ENCODE results near the gene ARHGAP6. TPM values are rescaled to one million over a fixed set of nuclear protein-coding genes. Genes with fewer than 3 reads are reported as not detected.

The ARHGAP6 gene
- total and polyA plus RNA-seq, 2 donors (not counting 3 experiments of a cell fraction or from before 2014, with no cell fraction given) = 0.69 to 0.83 TPM

DNA sequence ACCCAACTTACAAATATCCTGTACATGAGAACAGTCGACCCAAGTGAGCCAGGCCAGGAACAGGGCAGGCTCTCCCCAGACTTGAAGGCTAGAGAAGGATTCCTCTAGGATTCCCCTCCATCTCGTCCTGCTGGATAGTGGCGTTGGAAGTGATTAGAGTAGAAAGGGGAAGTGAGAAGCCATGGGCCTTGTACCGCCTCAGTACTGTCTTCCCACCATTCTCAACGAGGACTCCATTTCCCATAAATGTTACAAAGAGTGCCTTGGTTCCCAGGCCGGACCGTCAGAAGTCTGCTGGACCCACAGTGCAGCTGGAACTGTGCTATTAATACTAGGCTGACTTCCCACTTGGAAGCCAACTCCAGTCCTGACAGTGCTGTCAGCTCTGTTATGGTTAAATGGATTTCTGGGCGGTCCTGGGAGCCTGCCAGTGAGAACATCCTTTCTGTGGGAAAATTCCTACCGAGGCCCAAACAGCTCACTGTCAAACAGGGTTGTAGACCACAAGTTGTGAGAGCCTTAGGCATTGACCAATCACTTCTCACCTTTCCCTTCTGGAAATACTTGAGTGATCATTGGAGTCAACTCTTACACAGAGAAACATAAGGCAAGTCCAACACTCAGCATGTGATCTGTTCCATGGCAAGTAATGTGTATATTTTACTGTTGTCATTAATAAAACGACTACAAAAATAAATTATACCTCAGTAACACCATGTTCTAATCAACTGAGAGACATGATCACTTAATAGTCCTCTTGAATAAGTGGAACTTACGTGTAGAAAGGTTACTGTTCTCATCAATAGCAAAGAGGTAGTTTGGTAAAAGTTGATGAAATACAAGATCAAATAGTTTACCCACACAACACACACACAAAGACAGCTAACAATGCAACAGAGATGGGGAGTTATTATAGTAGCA is 314.1 kb downstream of the ARHGAP6 start:
- Histone ChIP-seq H3K4me1 (ENCODE audit: control insufficient read depth, extremely low read depth, insufficient read depth, low read length) (peaks cover 3% of the 10 kb centered on the region), H3K4me3 (replicated peaks in 1 of 3; ENCODE audit: insufficient read depth in 1 of 3, low read depth in 1 of 3, low read length in 3 of 3) (no peak overlapping the region), H3K79me2 (ENCODE audit: control insufficient read depth, insufficient read depth, low read length) (no peaks in the 10 kb centered on the region), H4K20me1 (replicated peaks; ENCODE audit: control insufficient read depth, extremely low read depth, insufficient read depth, low read length) (no peaks in the 10 kb centered on the region), H2AFZ (ENCODE audit: low read depth, low read length) (peak overlapping the region; percentile 29), H3K4me2 (ENCODE audit: insufficient read depth, low read length) (no peak overlapping the region), H3K9me1 (replicated peaks; ENCODE audit: control insufficient read depth, extremely low read depth, insufficient read depth, low read length) (no peaks in the 10 kb centered on the region), H3K27ac (ENCODE audit: insufficient read depth, low read depth, low read length) (no peak overlapping the region), H3K9me3 (replicated peaks; ENCODE audit: control insufficient read depth, insufficient read depth, low read length) (no peaks in the 10 kb centered on the region), H3K27me3 (ENCODE audit: control insufficient read depth in 2 of 2, insufficient read depth in 2 of 2, low read length in 2 of 2) (no peaks in the 10 kb centered on the region), H3K9ac (replicated peaks; ENCODE audit: extremely low read depth, insufficient read depth, low read length) (no peak overlapping the region), H3K36me3 (ENCODE audit: control insufficient read depth in 2 of 2, extremely low read depth in 1 of 2, insufficient read depth in 2 of 2, low read length in 2 of 2) (no peaks in the 10 kb centered on the region)
- no TSS peak for BruUV-seq (replicated peaks)
- dilution Hi-C loops (cut with MboI; ENCODE audit: extremely low pct_ligation_motif_present, low sequenced_read_pairs) = no loop called here
- no peak for FAIRE-seq
- ChIA-PET POLR2A (no interaction called here), CTCF (interaction anchor here (1.0 to 1.3 kb wide), 2 partner anchors 10 to 30 kb away, joined by 3 to 4 read pairs; no protein-coding TSS in a partner anchor)
- TF ChIP-seq POLR2AphosphoS5 (IDR thresholded peaks at IDR 0.05; ENCODE audit: insufficient read depth, low read depth, low read length) (no peak), JUN (IDR thresholded peaks at IDR 0.05; ENCODE audit: borderline replicate concordance, insufficient read depth, insufficient read length, low read depth) (no peak), FOS (IDR thresholded peaks at IDR 0.05; ENCODE audit: borderline replicate concordance, insufficient read depth, low read length) (no peak), POLR2A (IDR thresholded peaks at IDR 0.05; ENCODE audit: low read depth, low read length) (no peak), GATA2 (IDR thresholded peaks at IDR 0.05; ENCODE audit: insufficient read depth, insufficient read length, low read depth, low read length) (no peak), MYC (IDR thresholded peaks at IDR 0.05; ENCODE audit: low read depth, low read length) (no peak), EZH2 (IDR thresholded peaks at IDR 0.05; ENCODE audit: borderline replicate concordance, low read depth, low read length, severe bottlenecking) (no peak)
- TF ChIP-seq, protein P1, sequence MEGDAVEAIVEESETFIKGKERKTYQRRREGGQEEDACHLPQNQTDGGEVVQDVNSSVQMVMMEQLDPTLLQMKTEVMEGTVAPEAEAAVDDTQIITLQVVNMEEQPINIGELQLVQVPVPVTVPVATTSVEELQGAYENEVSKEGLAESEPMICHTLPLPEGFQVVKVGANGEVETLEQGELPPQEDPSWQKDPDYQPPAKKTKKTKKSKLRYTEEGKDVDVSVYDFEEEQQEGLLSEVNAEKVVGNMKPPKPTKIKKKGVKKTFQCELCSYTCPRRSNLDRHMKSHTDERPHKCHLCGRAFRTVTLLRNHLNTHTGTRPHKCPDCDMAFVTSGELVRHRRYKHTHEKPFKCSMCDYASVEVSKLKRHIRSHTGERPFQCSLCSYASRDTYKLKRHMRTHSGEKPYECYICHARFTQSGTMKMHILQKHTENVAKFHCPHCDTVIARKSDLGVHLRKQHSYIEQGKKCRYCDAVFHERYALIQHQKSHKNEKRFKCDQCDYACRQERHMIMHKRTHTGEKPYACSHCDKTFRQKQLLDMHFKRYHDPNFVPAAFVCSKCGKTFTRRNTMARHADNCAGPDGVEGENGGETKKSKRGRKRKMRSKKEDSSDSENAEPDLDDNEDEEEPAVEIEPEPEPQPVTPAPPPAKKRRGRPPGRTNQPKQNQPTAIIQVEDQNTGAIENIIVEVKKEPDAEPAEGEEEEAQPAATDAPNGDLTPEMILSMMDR (IDR thresholded peaks at IDR 0.05; ENCODE audit: extremely low read depth in 1 of 2, insufficient read depth in 1 of 2, low read depth in 1 of 2, low read length in 2 of 2) = no peak
- TF ChIP-seq, protein P2, sequence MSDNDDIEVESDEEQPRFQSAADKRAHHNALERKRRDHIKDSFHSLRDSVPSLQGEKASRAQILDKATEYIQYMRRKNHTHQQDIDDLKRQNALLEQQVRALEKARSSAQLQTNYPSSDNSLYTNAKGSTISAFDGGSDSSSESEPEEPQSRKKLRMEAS (IDR thresholded peaks at IDR 0.05; ENCODE audit: insufficient read depth, insufficient read length) = no peak
- intact Hi-C loops (cut with micrococcal nuclease) = no loop called here
- DNase-seq (ENCODE audit: low read depth, low spot score) = no peak
